ENCODE results near the gene ZFP91. TPM values are rescaled to one million over a fixed set of nuclear protein-coding genes. Genes with fewer than 3 reads are reported as not detected.

ZFP91 gene
- total RNA-seq, 1 experiment from 2014 or later = 60.5 TPM

GRCh38 chr11:58631378-58631777 is 52.5 kb downstream of the ZFP91 start:
- DNase-seq (ENCODE audit: low spot score) = no peak

- DNase-seq (ENCODE audit: low spot score) = no peak
Observed at GRCh38 chr11:58632510-58632909, 53.6 kb downstream of the ZFP91 start.

GRCh38 chr11:58636587-58636986 is 57.7 kb downstream of the ZFP91 start:
- no peak for DNase-seq (ENCODE audit: low spot score)

- DNase-seq (ENCODE audit: low spot score) = no peak
Observed at GRCh38 chr11:58637371-58637770, 58.5 kb downstream of the ZFP91 start.

GRCh38 chr11:58639103-58639502 is 60.2 kb downstream of the ZFP91 start:
- no peak for DNase-seq (ENCODE audit: low spot score)

GRCh38 chr11:58639669-58640068 is 60.8 kb downstream of the ZFP91 start:
- no peak for DNase-seq (ENCODE audit: low spot score)

- DNase-seq (ENCODE audit: low spot score) = no peak
Observed at GRCh38 chr11:58640386-58641023, 61.6 kb downstream of the ZFP91 start.

GRCh38 chr11:58641341-58641740 is 62.5 kb downstream of the ZFP91 start:
- no peak for DNase-seq (ENCODE audit: low spot score)

- DNase-seq (ENCODE audit: low spot score) = no peak
Observed at GRCh38 chr11:58641803-58642581, 63.1 kb downstream of the ZFP91 start.

GRCh38 chr11:58645854-58646253 is 67.0 kb downstream of the ZFP91 start:
- DNase-seq (ENCODE audit: low spot score) = no peak

GRCh38 chr11:58647141-58647699 is 68.4 kb downstream of the ZFP91 start:
- no peak for DNase-seq (ENCODE audit: low spot score)

GRCh38 chr11:58647866-58648265 is 69.0 kb downstream of the ZFP91 start:
- no peak for DNase-seq (ENCODE audit: low spot score)

GRCh38 chr11:58649623-58650022 is 70.8 kb downstream of the ZFP91 start:
- DNase-seq (ENCODE audit: low spot score) = no peak

- DNase-seq (ENCODE audit: low spot score) = no peak
Observed at GRCh38 chr11:58650496-58650895, 71.6 kb downstream of the ZFP91 start.

GRCh38 chr11:58652726-58653280 is 73.9 kb downstream of the ZFP91 start:
- DNase-seq (ENCODE audit: low spot score) = no peak

- DNase-seq (ENCODE audit: low spot score) = peak; percentile 62
Observed at GRCh38 chr11:58654079-58654907, 75.4 kb downstream of the ZFP91 start.

GRCh38 chr11:58654908-58655296 is 76.0 kb downstream of the ZFP91 start:
- no peak for DNase-seq (ENCODE audit: low spot score)

- no peak for DNase-seq (ENCODE audit: low spot score)
Observed at GRCh38 chr11:58656348-58656747, 77.5 kb downstream of the ZFP91 start.

- DNase-seq (ENCODE audit: low spot score) = no peak
Observed at GRCh38 chr11:58658623-58659022, 79.8 kb downstream of the ZFP91 start.

- DNase-seq (ENCODE audit: low spot score) = no peak
Observed at GRCh38 chr11:58659404-58659803, 80.5 kb downstream of the ZFP91 start.

- DNase-seq (ENCODE audit: low spot score) = no peak
Observed at GRCh38 chr11:58659910-58660570, 81.2 kb downstream of the ZFP91 start.

Data from A172 (cell line).